NCI-H146 treated with DMSO at 0.1 percent for 48 hours (cell line): ENCODE data around the gene SCGN.
A peak's percentile ranks its signal among the peaks of the same experiment; 100 is the strongest.

Experiments
- DNase-seq: peaks from one replicate; lab custom pipeline; 2025; ENCODE audit not compliant: unreplicated experiment; lab: John Stamatoyannopoulos, UW

The SCGN gene

GRCh38 chr6:25652007-25652515 lies at the start of gene SCGN:
Gene SCGN (plus strand): TSS chr6:25652215. CDS start chr6:25652404, 189 bp downstream.
- DNase-seq, result peak; percentile 69

GRCh38 chr6:25602674-25602982 lies 49.4 kb upstream of the SCGN start:
- no peak for DNase-seq

GRCh38 chr6:25603251-25603650 lies 48.8 kb upstream of the SCGN start:
- DNase-seq, result no peak

GRCh38 chr6:25606151-25606550 lies 45.9 kb upstream of the SCGN start:
- DNase-seq, result peak; percentile 80

GRCh38 chr6:25608558-25609174 lies 43.3 kb upstream of the SCGN start:
- DNase-seq, result no peak

GRCh38 chr6:25612666-25613065 lies 39.3 kb upstream of the SCGN start:
- no peak for DNase-seq

GRCh38 chr6:25613415-25613814 lies 38.6 kb upstream of the SCGN start:
- DNase-seq, result no peak

- DNase-seq, result no peak
These were observed 38.0 kb upstream of the SCGN start for GRCh38 chr6:25614052-25614451.

GRCh38 chr6:25615471-25615870 lies 36.5 kb upstream of the SCGN start:
- no peak for DNase-seq

- no peak for DNase-seq
These were observed 34.0 kb upstream of the SCGN start for GRCh38 chr6:25617997-25618396.

- no peak for DNase-seq
These were observed 32.8 kb upstream of the SCGN start for GRCh38 chr6:25619217-25619616.

- DNase-seq, result no peak
These were observed 31.6 kb upstream of the SCGN start for GRCh38 chr6:25620391-25620790.

- DNase-seq, result no peak
These were observed 28.9 kb upstream of the SCGN start for GRCh38 chr6:25623065-25623464.

- DNase-seq, result no peak
These were observed 28.1 kb upstream of the SCGN start for GRCh38 chr6:25623879-25624278.

- DNase-seq, result peak; percentile 60
These were observed 25.0 kb upstream of the SCGN start for GRCh38 chr6:25627001-25627400.

GRCh38 chr6:25628471-25629197 lies 23.4 kb upstream of the SCGN start:
- no peak for DNase-seq

GRCh38 chr6:25629198-25629576 lies 22.8 kb upstream of the SCGN start:
- peak; percentile 93 for DNase-seq

- DNase-seq, result peak; percentile 38
These were observed 21.3 kb upstream of the SCGN start for GRCh38 chr6:25630508-25631278.

- peak; percentile 72 for DNase-seq
These were observed 16.1 kb upstream of the SCGN start for GRCh38 chr6:25635886-25636317.

GRCh38 chr6:25637211-25637610 lies 14.8 kb upstream of the SCGN start:
- no peak for DNase-seq

GRCh38 chr6:25637960-25638434 lies 14.0 kb upstream of the SCGN start:
- DNase-seq, result peak; percentile 96

GRCh38 chr6:25639653-25640052 lies 12.4 kb upstream of the SCGN start:
- DNase-seq, result no peak
